COR-L47 (cell line): ENCODE data around the gene STAG1.
"Not testable (repeated sequence)": the region's sequence is repeated elsewhere in the genome, so short reads cannot be mapped to it uniquely, and the experiment has no call there.

Experiments used
- DNase-seq: peaks from one replicate; lab custom pipeline; 2025; lab: John Stamatoyannopoulos, UW

STAG1 gene

GRCh38 chr3:136390574-136390973, 361.6 kb downstream of the STAG1 start:
- no peak for DNase-seq

DNA sequence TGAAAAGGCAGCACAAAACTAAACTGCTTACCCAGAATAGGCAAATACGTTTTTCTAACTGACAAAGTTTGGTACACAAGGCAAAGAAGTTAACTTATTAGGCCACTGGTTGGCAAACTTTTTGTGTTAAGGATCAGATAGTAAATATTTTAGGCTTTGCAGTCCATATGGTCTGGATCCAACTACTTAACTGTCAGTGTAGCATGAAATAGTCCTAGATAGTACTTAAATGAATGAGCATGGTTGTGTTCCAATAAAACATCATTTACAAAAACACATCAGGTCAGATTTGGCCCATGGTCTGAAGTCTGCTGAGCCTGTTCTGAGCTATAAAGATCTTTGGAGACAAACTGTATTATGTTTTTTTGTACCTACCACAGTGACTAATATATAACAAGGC, 365.1 kb downstream of the STAG1 start:
- no peak for DNase-seq

- no peak for DNase-seq
These were observed 366.7 kb downstream of the STAG1 start for GRCh38 chr3:136385457-136385856.

- DNase-seq, result no peak
These were observed 371.1 kb downstream of the STAG1 start for GRCh38 chr3:136381051-136381450.

GRCh38 chr3:136380530-136380929, 371.6 kb downstream of the STAG1 start:
- DNase-seq, result no peak

DNA sequence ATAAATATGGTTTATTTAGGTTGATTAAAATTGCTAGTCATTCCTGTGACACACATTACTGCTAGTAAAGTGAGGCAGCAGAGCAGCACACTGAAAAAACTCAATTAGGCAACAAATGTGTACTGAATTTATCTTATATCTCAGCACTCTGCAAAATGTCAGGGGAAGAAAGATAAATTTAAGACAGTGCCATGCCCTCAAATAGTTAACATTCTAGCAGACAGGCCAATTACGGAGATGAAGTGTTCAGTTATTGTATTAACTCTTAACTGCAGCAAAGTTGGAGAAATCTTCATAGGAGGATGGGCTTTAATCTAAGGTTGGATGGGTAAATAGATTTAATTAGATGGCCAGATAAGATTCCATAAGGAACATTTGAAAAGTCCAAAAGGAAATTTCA, 374.2 kb downstream of the STAG1 start:
- no peak for DNase-seq

DNA sequence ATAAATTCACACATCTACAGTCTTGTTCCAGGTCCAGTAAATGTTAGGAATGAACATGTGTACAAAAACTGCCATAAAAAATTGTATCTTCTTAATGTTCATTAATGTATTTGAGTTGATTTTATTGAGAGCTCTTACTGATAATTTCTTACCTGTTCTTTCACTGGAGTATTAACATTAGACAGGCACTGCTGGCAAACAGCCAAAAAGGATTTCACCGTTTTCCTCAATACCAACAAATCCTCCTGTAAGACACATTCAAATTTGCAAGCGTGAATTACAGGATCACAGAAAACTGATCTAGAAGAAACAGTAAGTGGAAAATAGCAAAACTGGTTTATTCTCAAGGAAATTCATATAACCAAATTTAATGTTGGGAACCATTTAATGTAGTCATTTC, 374.7 kb downstream of the STAG1 start:
- no peak for DNase-seq

- DNase-seq, result not testable (repeated sequence)
These were observed 376.4 kb downstream of the STAG1 start for GRCh38 chr3:136375800-136376199.

GRCh38 chr3:136366289-136366688, 385.9 kb downstream of the STAG1 start:
- DNase-seq, result no peak

DNA sequence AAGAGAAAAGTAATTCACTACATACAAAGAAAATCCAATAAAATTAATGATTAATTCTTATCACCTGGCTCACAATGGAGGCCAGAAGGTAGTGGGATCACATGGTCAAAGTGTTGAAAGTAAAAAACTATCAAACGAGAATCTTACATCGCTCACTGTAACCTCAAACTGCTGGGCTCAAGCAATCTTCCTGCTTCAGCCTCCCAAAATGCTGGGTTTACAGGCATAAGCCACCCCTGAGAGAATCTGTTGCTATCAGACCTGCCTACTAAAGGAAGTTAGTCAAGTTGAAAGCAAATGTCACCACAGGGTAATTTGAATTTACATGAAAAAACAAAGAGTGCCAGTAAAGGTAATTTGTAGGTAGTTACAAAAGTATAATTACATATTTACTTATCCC, 398.7 kb downstream of the STAG1 start:
- DNase-seq, result no peak

GRCh38 chr3:136351905-136352304, 400.3 kb downstream of the STAG1 start:
- no peak for DNase-seq

DNA sequence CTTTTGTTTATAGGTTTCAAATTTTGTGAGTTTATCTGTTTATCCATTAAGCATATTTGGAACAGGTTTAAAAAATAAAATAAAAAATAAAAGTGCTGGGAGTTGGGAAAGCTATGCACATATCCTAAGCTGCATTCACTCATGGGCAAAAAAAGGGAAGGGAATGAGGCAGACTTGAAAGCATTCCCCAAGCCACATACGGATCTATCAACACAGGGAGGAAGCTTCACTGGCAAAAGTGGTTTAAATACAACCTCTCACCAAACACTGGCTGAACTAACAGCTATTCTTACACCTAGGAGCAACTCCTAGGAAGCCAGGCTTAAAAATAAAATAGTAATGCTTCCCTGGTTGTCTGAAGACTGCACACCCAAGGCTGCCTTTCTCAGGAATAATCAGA, 400.8 kb downstream of the STAG1 start:
- no peak for DNase-seq

DNA sequence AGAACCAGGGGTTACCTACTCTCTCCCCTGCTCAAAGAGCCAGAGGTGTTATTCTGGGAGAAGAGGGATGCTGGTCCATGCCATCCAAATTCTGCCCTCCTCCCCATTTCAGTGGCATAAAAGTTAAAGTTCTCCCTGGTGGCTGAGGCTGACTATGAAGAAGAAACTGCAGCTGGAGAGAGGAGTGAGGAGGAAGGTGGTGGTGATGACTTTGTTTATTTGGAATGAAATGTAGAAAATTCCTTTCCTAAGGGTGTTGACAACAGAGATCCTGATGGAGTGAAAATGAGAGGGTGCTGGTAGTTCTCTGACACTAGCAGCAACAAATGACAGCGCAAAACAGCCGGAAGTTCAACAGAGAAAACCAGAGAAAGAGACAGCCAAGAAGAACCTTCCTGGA, 401.6 kb downstream of the STAG1 start:
- DNase-seq, result no peak

GRCh38 chr3:136350132-136350531, 402.0 kb downstream of the STAG1 start:
- no peak for DNase-seq

GRCh38 chr3:136346486-136346885, 405.7 kb downstream of the STAG1 start:
- DNase-seq, result no peak

DNA sequence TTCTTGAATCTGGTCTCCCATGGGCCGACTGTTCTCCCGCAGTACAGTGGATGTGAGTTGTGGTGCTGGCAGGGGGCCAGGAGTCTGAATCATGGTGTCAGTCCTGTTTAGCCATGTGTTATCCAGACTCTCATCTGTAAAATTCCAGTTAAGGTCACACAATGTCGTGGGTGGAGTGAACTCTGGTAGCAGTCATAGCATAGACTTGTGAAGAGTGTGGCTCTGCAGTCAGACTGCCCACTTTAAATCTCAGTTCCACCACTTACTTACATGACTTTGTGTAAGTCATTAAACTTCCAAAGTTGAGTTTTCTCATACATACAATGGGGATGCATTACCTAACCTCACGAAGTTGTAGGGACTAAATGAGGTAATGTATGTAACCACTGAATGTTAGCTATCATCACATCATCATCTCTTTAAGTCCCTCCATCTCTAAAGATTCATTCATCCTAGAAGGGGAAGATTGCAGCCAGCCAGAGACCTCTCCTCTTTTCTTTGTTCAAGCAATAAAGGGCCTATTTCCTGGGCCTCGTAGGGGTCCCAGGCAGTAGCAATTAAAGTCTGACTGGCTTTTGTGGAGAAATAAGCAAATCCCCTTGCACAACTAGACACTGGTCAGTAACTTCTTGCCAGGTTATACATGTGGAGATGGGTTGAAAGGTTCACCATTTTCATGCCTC, 408.2 kb downstream of the STAG1 start:
- no peak for DNase-seq

- no peak for DNase-seq
These were observed 408.7 kb downstream of the STAG1 start for GRCh38 chr3:136343446-136343845.

GRCh38 chr3:136336329-136337100, 415.7 kb downstream of the STAG1 start:
- no peak for DNase-seq

DNA sequence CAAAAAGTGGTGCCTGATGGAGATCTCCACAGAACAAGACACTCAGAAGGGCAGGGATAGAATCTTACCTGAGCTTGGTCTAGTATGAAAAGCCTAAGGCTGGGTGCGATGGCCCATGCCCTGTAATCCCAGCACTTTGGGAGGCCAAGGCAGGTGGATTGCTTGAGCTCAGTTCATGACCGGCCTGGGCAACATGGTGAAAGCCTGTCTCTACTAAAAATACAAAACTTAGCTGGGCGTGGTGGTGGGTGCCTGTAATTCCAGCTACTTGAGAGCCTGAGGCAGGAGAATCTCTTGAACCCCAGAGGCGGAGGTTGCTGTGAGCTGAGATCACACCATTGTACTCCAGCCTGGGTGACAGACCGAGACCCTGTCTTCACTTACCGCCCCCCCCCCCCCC, 417.5 kb downstream of the STAG1 start:
- not testable (repeated sequence) for DNase-seq

DNA sequence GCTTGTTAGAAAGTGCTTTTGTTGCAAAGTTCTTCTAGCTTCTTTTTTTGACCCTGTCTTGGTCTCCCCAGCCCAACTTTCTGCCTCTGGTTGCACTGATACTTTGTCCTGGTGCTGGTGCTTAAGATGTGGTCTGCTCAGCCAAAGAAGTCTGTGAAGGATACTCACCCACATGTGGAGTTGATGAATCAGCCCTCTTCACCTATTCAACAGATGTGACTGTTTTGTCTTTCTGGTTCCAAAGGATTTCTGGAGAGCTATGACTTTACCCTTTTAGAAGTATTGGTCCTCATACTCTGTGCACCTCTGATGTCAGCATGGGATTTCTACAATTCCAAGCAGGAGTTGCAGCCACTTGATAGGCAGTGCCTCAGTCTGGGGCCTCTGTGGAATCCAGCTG, 418.0 kb downstream of the STAG1 start:
- DNase-seq, result no peak

DNA sequence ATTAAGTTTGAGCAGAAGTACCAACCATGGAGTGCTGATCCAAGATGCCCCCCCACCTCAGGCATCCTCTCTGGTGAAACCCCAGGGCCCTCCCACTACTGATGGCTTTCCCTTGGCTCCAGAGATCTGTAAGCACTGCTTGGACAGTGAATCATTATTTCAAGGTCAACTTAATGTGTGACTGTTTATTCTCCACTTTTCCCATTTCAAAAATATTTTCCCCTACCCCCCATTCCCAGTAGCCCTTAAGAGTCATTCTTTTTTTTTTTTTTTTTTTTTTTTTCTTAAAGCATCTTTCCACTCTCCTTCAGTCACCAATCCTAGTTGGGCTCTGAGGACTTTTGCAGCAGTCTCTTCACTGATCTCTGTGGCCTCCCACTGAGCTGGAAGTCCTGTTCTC, 419.4 kb downstream of the STAG1 start:
- no peak for DNase-seq

- DNase-seq, result no peak
These were observed 419.9 kb downstream of the STAG1 start for GRCh38 chr3:136332302-136332701.

DNA sequence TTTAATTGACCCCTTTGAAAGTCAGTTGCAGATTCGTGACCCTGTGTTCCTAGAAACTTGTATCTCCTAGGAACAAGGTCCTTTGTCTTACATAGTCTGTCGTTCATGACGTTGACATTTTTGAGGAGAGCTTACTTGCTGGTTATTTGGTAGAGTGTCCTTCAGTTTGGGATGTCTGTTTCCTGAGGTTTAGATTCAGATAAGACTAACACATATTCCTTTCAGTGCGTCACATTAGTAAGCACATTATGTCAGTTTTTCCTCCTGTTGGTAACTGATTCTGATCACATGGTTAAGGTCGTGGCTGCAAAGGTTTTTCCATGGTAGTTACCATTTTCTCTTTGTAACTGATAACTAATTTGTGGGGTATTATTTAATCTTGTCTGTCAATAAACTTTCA, 421.3 kb downstream of the STAG1 start:
- no peak for DNase-seq

DNA sequence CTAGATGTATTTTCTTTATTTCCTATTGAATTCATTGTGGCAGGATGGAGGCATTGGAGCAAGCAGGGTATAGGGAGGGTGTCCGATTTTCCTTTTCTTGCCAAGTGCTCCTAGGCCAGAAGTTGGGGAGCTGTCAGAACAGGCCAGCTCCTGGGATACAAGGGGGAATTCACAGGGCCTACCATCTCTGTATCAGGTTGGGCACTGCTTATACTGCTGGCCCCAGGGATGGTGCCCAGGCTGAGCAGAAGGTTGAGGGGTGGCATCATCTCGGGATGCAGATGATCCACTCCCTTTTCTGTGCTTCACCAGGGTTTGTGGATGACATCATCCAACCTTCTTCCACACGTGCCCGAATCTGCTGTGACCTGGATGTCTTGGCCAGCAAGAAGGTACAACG, 422.6 kb downstream of the STAG1 start:
- no peak for DNase-seq
